ENCODE measurements around the gene SHLD1. TPM values are rescaled to one million over a fixed set of nuclear protein-coding genes. Genes with fewer than 3 reads are reported as not detected.

SHLD1 gene
- total RNA-seq, 1 experiment from 2014 or later: 8.2 TPM

DNA sequence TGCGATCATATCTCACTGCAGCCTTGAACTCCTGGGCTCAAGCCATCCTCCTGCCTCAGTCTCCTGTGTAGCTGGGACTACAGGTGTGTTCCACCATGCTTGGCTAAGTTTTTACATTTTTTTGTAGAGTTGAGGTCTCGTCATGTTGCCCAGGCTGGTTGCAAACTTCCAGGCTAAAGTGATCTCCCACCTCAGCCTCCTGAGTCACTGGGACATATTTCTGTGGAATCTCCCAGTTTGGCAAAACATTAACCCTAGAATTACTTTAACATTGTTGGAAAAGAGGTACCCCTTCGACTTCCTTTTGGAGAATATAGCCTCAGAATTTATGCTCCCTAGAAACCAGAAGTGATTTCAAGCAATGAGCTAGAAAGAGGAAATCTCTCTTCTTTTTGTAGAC is 57.2 kb downstream of the SHLD1 start:
- Histone ChIP-seq H3K4me3 (no peak overlapping the region), H3K27me3 (no peaks in the 10 kb centered on the region), H3K36me3 (no peaks in the 10 kb centered on the region), H3K9me3 (replicated peaks) (no peaks in the 10 kb centered on the region), H3K27ac (no peak overlapping the region), H3K4me1 (peaks cover 4% of the 10 kb centered on the region; the same call in 1 of the 2 replicates)
- no peak for DNase-seq

DNA sequence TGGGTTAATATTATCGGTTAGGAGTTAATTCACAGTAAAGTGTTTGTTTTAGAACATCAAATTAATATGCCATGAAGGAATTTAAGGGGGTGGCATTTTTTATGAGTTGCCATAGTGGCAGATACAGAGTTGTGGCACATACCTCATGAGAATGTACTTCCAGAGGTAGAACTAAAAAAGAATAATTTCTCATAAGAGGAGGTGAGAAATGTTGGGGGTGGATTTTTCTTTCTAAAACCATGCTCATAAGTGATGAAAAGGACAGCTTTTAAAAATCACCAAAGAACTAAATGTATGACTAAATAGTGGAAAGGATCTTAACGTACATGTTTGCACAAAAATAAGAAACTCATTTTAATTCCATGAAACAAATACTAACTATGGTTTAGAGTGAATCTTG is 58.7 kb downstream of the SHLD1 start:
- Histone ChIP-seq H3K27ac (no peak overlapping the region), H3K4me3 (no peak overlapping the region), H3K27me3 (no peaks in the 10 kb centered on the region), H3K36me3 (no peaks in the 10 kb centered on the region), H3K4me1 (peaks cover 4% of the 10 kb centered on the region; the same call in 1 of the 2 replicates), H3K9me3 (replicated peaks) (no peaks in the 10 kb centered on the region)
- no peak for DNase-seq

DNA sequence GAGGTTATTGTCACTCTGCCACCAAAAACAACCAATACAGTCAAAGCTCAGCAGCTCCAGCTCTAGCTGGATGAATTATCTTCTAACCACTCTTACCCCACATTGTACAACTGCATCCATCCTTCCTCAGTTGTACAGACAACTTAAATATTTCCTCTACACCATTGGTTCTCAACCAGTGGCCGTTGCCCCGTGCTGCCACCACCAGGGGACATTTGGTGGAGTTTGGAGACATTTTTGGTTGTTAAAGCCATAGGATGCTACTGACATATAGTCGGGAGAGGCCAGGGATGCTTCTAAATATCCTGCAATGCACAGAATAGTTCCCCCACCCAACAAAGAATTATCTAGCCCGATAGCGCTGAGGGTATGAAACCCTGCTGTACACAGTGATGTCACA is 59.3 kb downstream of the SHLD1 start:
- Histone ChIP-seq H3K36me3 (no peaks in the 10 kb centered on the region), H3K9me3 (replicated peaks) (no peaks in the 10 kb centered on the region), H3K27ac (no peak overlapping the region), H3K4me3 (no peak overlapping the region), H3K4me1 (peaks cover 4% of the 10 kb centered on the region; the same call in 1 of the 2 replicates), H3K27me3 (no peaks in the 10 kb centered on the region)
- no peak for DNase-seq

DNA sequence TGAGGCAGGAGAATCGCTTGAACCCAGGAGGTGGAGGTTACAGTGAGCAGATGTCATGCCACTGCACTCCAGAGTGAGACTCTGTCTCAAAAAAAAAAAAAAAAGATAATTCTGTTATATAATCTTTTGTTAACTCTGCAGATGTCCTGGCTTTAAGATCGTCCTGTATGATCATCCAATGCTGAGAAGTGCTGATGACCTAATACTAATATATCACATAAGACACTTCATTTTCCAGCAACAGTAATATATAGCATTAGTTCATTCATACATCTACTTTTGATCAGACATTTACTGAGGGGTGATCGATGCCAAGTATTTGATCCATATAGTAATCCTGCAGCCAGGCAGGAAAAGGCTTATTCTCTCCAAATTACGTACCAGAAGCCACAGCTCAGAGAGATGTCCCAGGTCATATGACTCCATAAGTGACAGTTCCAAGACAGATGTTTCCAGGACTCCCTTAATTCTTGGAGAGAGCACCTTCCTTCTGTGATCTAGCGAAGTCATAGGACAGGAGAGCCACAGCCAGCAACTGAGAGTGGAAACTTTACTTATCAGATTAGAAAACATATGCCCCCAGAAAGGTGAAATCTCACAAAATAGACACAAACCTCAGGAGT is 60.7 kb downstream of the SHLD1 start:
- no peaks in the 10 kb centered on the region for H3K27me3 ChIP-seq
- H3K27ac ChIP-seq: no peak overlapping the region
- DNase-seq: no peak
- H3K4me1 ChIP-seq: no peaks in the 10 kb centered on the region
- H3K36me3 ChIP-seq: no peaks in the 10 kb centered on the region
- no peak overlapping the region for H3K4me3 ChIP-seq
- H3K9me3 ChIP-seq (replicated peaks): no peaks in the 10 kb centered on the region

DNA sequence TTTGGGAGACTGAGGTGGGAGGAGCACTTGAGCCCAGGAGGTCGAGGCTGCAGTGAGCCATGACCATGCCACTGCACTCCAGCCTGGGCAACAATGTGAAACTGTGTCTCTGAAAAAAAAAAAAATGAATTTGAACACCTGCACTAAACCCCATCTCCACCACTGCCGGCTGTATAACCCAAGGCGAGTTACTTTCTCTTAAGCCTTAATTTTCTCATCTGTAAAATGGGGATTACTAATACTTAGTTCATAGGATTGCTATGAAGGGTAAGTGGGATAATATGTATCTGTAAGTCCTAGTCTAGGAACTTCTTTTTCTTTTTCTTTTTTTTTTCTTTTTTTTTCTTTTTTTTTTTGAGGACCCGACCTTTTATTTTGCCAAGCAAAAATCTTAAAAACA is 61.5 kb downstream of the SHLD1 start:
- no peak for DNase-seq
- Histone ChIP-seq H3K27me3 (no peaks in the 10 kb centered on the region), H3K4me3 (no peak overlapping the region), H3K36me3 (no peaks in the 10 kb centered on the region), H3K9me3 (replicated peaks) (no peaks in the 10 kb centered on the region), H3K4me1 (no peaks in the 10 kb centered on the region), H3K27ac (no peak overlapping the region)

DNA sequence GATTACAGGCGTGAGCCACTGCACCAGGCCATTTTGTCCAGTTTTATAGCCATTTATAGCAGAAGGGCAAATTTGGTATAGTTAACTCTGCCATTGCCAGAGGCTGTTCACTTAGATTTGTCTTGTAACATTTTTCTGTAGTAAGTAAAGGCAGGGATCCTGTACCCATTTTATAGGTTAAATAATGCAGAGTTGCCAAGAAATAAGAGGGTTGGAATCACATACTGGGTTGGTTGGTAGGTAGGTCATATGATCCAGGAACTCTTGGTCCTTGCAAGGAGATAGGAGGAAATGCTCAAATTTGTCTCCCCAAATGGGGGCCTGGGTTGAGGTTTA is 68.1 kb downstream of the SHLD1 start:
- H3K27me3 ChIP-seq: no peaks in the 10 kb centered on the region
- DNase-seq: no peak

DNA sequence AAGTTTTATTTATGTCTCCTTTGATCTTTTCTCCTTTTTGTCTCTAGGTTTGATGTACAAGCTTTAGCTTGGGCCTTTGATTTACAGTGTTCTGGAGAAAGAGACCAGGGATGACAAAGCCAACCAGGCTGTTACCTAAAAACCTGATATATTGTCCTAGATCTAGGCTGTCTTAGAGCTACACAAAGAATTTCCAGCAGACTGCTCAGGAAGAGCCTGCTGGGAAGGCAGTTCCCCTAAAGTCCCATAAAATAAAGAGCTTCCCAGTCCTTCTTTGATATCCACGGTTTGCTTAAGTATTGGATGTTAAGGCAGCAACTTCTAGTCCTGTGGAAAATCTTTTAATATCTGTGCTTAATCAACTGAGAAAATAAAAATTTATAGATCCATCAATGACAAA is 70.5 kb downstream of the SHLD1 start:
- H3K27ac ChIP-seq: no peak overlapping the region
- no peaks in the 10 kb centered on the region for H3K27me3 ChIP-seq
- no peaks in the 10 kb centered on the region for H3K36me3 ChIP-seq
- no peaks in the 10 kb centered on the region for H3K4me1 ChIP-seq
- no peak overlapping the region for H3K4me3 ChIP-seq
- no peaks in the 10 kb centered on the region for H3K9me3 ChIP-seq (replicated peaks)
- DNase-seq: no peak

More for the DNA sequence above, 68.1 kb downstream of the SHLD1 start:
- Histone ChIP-seq H3K4me3 (no peak overlapping the region), H3K4me1 (no peaks in the 10 kb centered on the region), H3K27ac (no peak overlapping the region), H3K36me3 (no peaks in the 10 kb centered on the region), H3K9me3 (replicated peaks) (no peaks in the 10 kb centered on the region)

DNA sequence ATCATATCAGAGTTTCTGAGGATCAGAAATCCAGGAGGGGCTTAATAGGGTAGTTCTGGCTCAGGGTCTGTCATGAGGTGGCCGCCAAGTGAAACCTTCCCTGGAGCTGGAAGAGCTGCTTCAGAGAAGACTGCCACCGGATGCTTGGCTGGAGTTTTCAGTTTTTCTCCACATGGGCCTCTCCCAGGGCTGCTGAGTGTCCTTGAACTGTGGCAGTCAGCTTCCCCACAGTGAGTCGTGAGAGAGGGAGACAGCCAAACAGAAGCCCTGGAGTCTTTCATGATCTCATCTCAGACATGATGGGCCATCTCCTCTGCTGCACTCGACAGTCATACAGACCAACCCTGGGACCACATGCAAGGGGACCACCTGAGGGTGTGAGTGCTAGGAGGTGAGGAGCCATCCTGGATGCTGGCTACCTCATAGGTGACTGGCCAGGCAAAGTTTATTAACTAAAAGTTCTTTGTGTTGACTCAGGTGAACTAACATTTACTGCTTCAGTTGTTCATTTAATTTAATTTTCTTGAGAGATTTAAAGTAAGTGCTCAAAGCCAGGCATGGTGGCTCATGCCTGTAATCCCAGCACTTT is 71.5 kb downstream of the SHLD1 start:
- no peaks in the 10 kb centered on the region for H3K27me3 ChIP-seq
- H3K27ac ChIP-seq: no peak overlapping the region
- no peak for DNase-seq
- no peaks in the 10 kb centered on the region for H3K9me3 ChIP-seq (replicated peaks)
- H3K4me3 ChIP-seq: no peak overlapping the region
- H3K36me3 ChIP-seq: no peaks in the 10 kb centered on the region
- no peaks in the 10 kb centered on the region for H3K4me1 ChIP-seq

DNA sequence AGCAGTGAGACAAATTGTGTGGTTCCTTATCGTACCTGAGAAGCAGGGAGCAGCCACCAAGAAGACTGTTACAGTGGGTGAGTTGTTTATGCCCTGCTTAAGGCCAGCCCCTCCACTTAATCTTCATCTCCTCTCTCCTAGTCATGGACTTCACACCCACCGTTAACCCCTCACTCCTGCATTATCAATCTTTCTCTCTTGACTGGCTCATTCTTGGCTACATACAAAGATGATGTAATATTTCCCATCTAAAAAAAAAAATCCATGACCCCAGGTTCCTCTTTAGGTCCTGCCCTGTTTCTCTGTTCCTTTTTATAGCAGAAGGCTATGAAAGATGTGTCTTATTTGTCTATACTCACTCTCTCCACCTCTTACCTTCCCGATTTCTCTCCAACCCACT is 72.4 kb downstream of the SHLD1 start:
- H3K27me3 ChIP-seq: no peaks in the 10 kb centered on the region
- H3K4me3 ChIP-seq: no peak overlapping the region
- H3K36me3 ChIP-seq: no peaks in the 10 kb centered on the region
- H3K4me1 ChIP-seq: no peaks in the 10 kb centered on the region
- H3K27ac ChIP-seq: no peak overlapping the region
- H3K9me3 ChIP-seq (replicated peaks): no peaks in the 10 kb centered on the region
- no peak for DNase-seq

DNA sequence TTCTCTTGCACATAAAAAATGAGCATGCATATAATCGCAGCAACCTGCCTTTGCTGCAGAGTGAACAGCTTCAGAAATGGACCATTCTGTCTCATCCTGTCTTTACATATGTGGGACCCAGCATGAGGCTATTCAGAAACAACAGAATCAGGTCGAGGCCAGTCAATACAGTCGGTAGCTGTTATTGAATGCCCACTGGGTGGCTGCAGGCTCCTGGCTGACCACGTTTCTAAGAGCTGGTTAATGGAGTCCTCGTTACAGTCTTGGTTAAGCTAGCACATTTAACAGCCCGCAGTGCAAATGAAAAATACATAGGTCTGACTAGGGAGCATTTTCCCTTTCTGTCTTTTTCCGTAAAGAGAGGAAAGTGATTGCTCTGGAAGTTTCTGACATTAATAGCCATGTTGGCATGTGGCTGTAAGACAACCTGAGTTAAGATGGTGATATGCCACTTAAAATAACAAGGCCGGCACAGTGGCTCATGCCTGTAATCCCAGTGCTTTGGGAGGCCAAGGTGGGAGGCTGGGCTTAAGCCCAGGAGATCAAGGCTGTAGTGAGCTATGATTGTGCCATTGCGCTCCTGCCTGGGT is 75.0 kb downstream of the SHLD1 start:
- no peak overlapping the region for H3K4me3 ChIP-seq
- H3K4me1 ChIP-seq: no peaks in the 10 kb centered on the region
- DNase-seq: no peak
- H3K27ac ChIP-seq: no peak overlapping the region
- no peaks in the 10 kb centered on the region for H3K9me3 ChIP-seq (replicated peaks)
- H3K36me3 ChIP-seq: no peaks in the 10 kb centered on the region
- H3K27me3 ChIP-seq: no peaks in the 10 kb centered on the region

DNA sequence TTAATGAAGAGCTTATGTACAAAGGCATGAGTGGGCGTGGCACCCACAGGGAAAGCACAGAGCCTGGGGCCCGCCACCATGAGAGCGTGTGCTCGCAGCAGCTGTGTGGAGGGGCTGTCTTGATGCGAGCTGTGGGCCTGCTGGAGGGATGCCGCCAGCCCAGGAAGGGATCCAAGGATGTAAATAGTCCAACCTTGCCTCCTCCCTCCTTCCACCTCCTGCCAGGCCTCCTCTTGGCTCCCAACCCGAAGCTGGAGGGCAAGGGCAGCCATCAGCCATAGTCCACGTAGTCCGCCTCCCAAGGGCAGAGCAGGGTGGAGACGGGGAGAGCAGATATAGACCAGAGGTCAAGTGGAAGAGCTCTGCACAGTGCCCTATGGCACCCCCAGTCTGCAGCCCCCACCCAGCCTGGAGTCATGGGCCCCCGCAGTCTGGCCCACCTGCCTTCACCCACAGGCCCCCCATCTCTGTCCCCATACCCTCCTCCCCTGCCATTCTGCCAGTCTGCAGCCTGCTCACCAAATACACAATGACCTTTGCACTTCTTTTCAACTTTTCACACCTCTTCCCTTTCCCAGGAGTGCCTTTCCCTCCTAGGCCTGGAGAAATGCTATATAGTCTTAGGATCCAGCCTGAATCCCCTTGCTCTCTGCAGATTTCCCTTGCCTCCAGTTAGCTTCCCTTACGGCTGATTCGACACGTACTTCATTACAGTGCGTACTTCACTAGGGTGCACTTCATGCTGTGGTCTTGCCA is 77.1 kb downstream of the SHLD1 start:
- Histone ChIP-seq H3K9me3 (replicated peaks) (no peaks in the 10 kb centered on the region), H3K4me1 (no peaks in the 10 kb centered on the region), H3K4me3 (no peak overlapping the region), H3K27me3 (no peaks in the 10 kb centered on the region), H3K27ac (no peak overlapping the region), H3K36me3 (no peaks in the 10 kb centered on the region)
- no peak for DNase-seq

DNA sequence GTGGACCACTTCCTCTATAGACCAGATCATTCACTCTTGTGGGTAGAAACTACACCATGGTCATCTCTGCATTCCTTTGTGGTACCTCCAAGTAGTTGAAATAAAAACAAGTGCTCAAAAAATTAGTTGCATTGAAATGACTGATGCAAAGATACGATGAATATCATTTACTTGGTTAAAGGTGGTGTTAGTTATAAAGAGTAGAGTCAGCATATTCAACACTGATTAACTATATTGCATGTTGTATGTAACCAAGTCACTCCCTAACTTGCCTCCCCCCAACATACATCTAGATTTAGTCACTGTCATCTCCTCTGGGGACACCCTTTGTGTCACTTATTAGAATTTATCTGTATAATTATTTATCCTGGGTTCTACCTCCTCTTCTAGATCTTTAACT is 77.7 kb downstream of the SHLD1 start:
- Histone ChIP-seq H3K4me1 (no peaks in the 10 kb centered on the region), H3K27me3 (no peaks in the 10 kb centered on the region), H3K9me3 (replicated peaks) (no peaks in the 10 kb centered on the region), H3K27ac (no peak overlapping the region), H3K36me3 (no peaks in the 10 kb centered on the region), H3K4me3 (no peak overlapping the region)
- no peak for DNase-seq

DNA sequence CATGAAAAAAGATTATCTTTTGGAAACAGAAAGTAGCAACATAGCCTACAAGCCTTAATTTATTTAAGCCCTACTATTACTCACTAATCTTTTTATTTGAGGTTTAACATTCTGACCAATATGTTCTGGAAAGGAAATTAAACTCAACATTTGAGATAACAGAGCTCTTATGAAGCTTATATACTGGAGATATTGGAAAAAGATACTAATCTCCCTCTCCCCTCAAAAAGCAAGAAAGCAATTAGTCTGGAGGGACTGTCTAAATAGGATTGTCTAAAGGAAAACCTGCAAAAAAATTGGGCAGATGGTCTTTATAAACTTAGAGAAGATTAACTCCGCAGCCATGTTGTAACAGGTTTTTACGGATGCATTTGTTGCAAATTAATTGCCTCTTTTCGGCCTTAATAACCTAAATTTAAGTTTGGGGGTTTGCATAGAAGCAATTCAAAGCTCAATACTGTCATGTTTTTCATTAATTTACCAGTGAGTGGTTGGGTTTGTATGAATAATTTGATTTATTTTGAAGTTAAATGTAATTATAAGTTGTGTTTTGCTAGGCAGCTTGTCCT is 79.1 kb downstream of the SHLD1 start:
- Histone ChIP-seq H3K4me1 (no peaks in the 10 kb centered on the region), H3K4me3 (no peak overlapping the region), H3K36me3 (no peaks in the 10 kb centered on the region), H3K27ac (no peak overlapping the region), H3K9me3 (replicated peaks) (no peaks in the 10 kb centered on the region), H3K27me3 (no peaks in the 10 kb centered on the region)
- DNase-seq: no peak

DNA sequence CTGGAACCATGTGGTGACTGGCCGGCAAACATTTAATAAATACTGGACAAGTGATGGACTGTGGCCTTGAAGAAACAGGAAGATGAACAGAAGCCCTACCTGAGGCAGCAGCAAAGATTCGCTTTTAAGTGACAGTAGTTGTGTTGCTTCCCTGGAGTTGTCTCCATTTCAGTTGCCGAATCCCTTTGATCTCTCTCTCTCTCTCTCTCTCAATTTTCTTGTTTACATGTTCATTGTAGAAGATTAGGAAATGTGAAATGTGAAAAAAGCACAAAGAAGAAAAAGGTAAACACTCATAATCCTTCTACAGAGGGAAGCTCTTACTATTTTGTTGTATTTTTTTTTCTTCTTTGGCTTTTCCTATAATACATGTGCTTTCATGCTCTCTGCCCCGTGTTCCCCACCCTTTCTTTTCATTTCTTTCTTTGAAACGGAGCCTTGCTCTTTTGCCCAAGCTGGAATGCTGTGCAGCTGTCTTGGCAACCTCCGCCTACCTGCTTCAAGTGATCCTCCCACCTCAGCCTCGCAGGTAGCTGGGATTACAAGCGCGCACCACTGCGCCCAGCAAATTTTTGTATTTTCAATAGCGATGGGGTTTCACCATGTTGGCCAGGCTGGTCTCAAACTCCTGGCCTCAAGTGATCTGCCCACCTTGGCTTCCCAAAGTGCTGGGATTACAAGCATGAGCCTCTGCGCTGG is 81.5 kb downstream of the SHLD1 start:
- H3K4me3 ChIP-seq: no peak overlapping the region

More for the DNA sequence above, 81.5 kb downstream of the SHLD1 start:
- H3K9me3 ChIP-seq (replicated peaks): no peaks in the 10 kb centered on the region
- no peaks in the 10 kb centered on the region for H3K4me1 ChIP-seq
- H3K36me3 ChIP-seq: no peaks in the 10 kb centered on the region
- H3K27me3 ChIP-seq: no peaks in the 10 kb centered on the region
- H3K27ac ChIP-seq: no peak overlapping the region
- DNase-seq: no peak

Measured in SJCRH30 (cell line).